Muscle layer of colon (tissue), 2 donors: ENCODE data around the gene FUBP1.

Experiments used
- H3K27ac ChIP-seq: one replicate; pipeline ENCODE4 v1.7.0; 2013; ENCODE audit warnings: low read depth, mild to moderate bottlenecking, low read length, moderate library complexity
- H3K27me3 ChIP-seq, 2 donors: one replicate each; pipeline ENCODE4 v1.7.0; 2013; ENCODE audit warnings: low read length in 2 of 2, mild to moderate bottlenecking in 2 of 2; ENCODE audit not compliant: insufficient read depth in 2 of 2, control insufficient read depth in 1 of 2
- H3K36me3 ChIP-seq: one replicate; pipeline ENCODE4 v1.7.0; 2013; ENCODE audit warnings: mild to moderate bottlenecking, low read length; ENCODE audit not compliant: insufficient read depth
- H3K4me1 ChIP-seq: one replicate; pipeline ENCODE4 v1.7.0; 2013; ENCODE audit warnings: mild to moderate bottlenecking, low read length; ENCODE audit not compliant: insufficient read depth
- H3K4me3 ChIP-seq, 2 donors: one replicate each; pipeline ENCODE4 v1.7.0; 2013; ENCODE audit warnings: low read length in 2 of 2, low read depth in 1 of 2, mild to moderate bottlenecking in 1 of 2, moderate library complexity in 1 of 2
- H3K9ac ChIP-seq: one replicate; pipeline ENCODE4 v1.7.0; 2013; ENCODE audit warnings: low read length
- H3K9me3 ChIP-seq: one replicate; pipeline ENCODE4 v1.7.0; 2013; ENCODE audit warnings: mild to moderate bottlenecking, low read length
- donor health status: abdominal sarcoma.
- donor health status: Adenocarcinoma of cecum.

The FUBP1 gene

GRCh38 chr1:77961392-77961791 is 17.5 kb downstream of the FUBP1 start:
- Histone ChIP-seq H3K4me3 (no peak overlapping the region), H3K9me3 (no peaks in the 10 kb centered on the region), H3K27me3 (no peaks in the 10 kb centered on the region), H3K4me1 (no peaks in the 10 kb centered on the region), H3K27ac (no peak overlapping the region), H3K36me3 (peaks cover 73% of the 10 kb centered on the region), H3K9ac (no peak overlapping the region)

- Histone ChIP-seq H3K9ac (no peak overlapping the region), H3K9me3 (no peaks in the 10 kb centered on the region), H3K4me1 (no peaks in the 10 kb centered on the region), H3K4me3 (no peak overlapping the region), H3K36me3 (peaks cover 71% of the 10 kb centered on the region), H3K27me3 (no peaks in the 10 kb centered on the region), H3K27ac (no peak overlapping the region)
These were observed 20.0 kb downstream of the FUBP1 start for GRCh38 chr1:77958850-77959249.

- Histone ChIP-seq H3K4me3 (no peak overlapping the region), H3K9ac (no peak overlapping the region), H3K27ac (no peak overlapping the region), H3K27me3 (no peaks in the 10 kb centered on the region), H3K4me1 (no peaks in the 10 kb centered on the region), H3K36me3 (peaks cover 70% of the 10 kb centered on the region), H3K9me3 (no peaks in the 10 kb centered on the region)
These were observed 20.5 kb downstream of the FUBP1 start for GRCh38 chr1:77958391-77958790.

GRCh38 chr1:77956464-77956863 is 22.4 kb downstream of the FUBP1 start:
- no peak overlapping the region for H3K27ac ChIP-seq
- no peaks in the 10 kb centered on the region for H3K9me3 ChIP-seq
- no peaks in the 10 kb centered on the region for H3K4me1 ChIP-seq
- H3K9ac ChIP-seq: no peak overlapping the region
- peaks cover 64% of the 10 kb centered on the region for H3K36me3 ChIP-seq
- H3K27me3 ChIP-seq: no peaks in the 10 kb centered on the region
- H3K4me3 ChIP-seq: no peak overlapping the region

- Histone ChIP-seq H3K4me3 (no peak overlapping the region), H3K36me3 (peaks cover 61% of the 10 kb centered on the region), H3K27ac (no peak overlapping the region), H3K27me3 (no peaks in the 10 kb centered on the region), H3K9me3 (no peaks in the 10 kb centered on the region), H3K4me1 (no peaks in the 10 kb centered on the region), H3K9ac (no peak overlapping the region)
These were observed 23.2 kb downstream of the FUBP1 start for GRCh38 chr1:77955709-77956108.

GRCh38 chr1:77954521-77954920 is 24.4 kb downstream of the FUBP1 start:
- no peak overlapping the region for H3K9ac ChIP-seq

GRCh38 chr1:77953907-77954306 is 25.0 kb downstream of the FUBP1 start:
- Histone ChIP-seq H3K27ac (no peak overlapping the region), H3K9ac (no peak overlapping the region), H3K9me3 (no peaks in the 10 kb centered on the region), H3K4me3 (no peak overlapping the region), H3K27me3 (no peaks in the 10 kb centered on the region), H3K36me3 (peaks cover 46% of the 10 kb centered on the region), H3K4me1 (peaks cover 4% of the 10 kb centered on the region)

More at GRCh38 chr1:77954521-77954920, 24.4 kb downstream of the FUBP1 start:
- Histone ChIP-seq H3K27ac (no peak overlapping the region), H3K9me3 (no peaks in the 10 kb centered on the region), H3K36me3 (peaks cover 49% of the 10 kb centered on the region), H3K27me3 (no peaks in the 10 kb centered on the region), H3K4me3 (no peak overlapping the region), H3K4me1 (no peaks in the 10 kb centered on the region)

GRCh38 chr1:77951328-77951727 is 27.5 kb downstream of the FUBP1 start:
- peaks cover 56% of the 10 kb centered on the region for H3K36me3 ChIP-seq

GRCh38 chr1:77950873-77951272 is 28.0 kb downstream of the FUBP1 start:
- H3K27me3 ChIP-seq: no peaks in the 10 kb centered on the region
- no peak overlapping the region for H3K4me3 ChIP-seq
- H3K4me1 ChIP-seq: peaks cover 8% of the 10 kb centered on the region
- no peak overlapping the region for H3K9ac ChIP-seq
- H3K9me3 ChIP-seq: no peaks in the 10 kb centered on the region
- H3K36me3 ChIP-seq: peaks cover 55% of the 10 kb centered on the region
- no peak overlapping the region for H3K27ac ChIP-seq

More at GRCh38 chr1:77951328-77951727, 27.5 kb downstream of the FUBP1 start:
- no peak overlapping the region for H3K9ac ChIP-seq
- H3K4me3 ChIP-seq: no peak overlapping the region
- H3K9me3 ChIP-seq: no peaks in the 10 kb centered on the region
- H3K4me1 ChIP-seq: peaks cover 8% of the 10 kb centered on the region
- no peaks in the 10 kb centered on the region for H3K27me3 ChIP-seq
- H3K27ac ChIP-seq: no peak overlapping the region

- no peak overlapping the region for H3K4me3 ChIP-seq
- peaks cover 8% of the 10 kb centered on the region for H3K4me1 ChIP-seq
- H3K9me3 ChIP-seq: no peaks in the 10 kb centered on the region
- no peaks in the 10 kb centered on the region for H3K27me3 ChIP-seq
- H3K9ac ChIP-seq: no peak overlapping the region
- H3K36me3 ChIP-seq: peaks cover 48% of the 10 kb centered on the region
- H3K27ac ChIP-seq: no peak overlapping the region
These were observed 29.9 kb downstream of the FUBP1 start for GRCh38 chr1:77948841-77949424.

- Histone ChIP-seq H3K9ac (no peak overlapping the region), H3K4me1 (peaks cover 8% of the 10 kb centered on the region), H3K36me3 (peaks cover 42% of the 10 kb centered on the region), H3K4me3 (no peak overlapping the region), H3K27ac (no peak overlapping the region), H3K9me3 (no peaks in the 10 kb centered on the region), H3K27me3 (no peaks in the 10 kb centered on the region)
These were observed 33.5 kb downstream of the FUBP1 start for GRCh38 chr1:77945345-77945744.

- no peaks in the 10 kb centered on the region for H3K4me1 ChIP-seq
- no peak overlapping the region for H3K9ac ChIP-seq
- no peaks in the 10 kb centered on the region for H3K27me3 ChIP-seq
- no peak overlapping the region for H3K27ac ChIP-seq
- no peak overlapping the region for H3K4me3 ChIP-seq
- no peaks in the 10 kb centered on the region for H3K9me3 ChIP-seq
- peaks cover 45% of the 10 kb centered on the region for H3K36me3 ChIP-seq
These were observed 36.3 kb downstream of the FUBP1 start for GRCh38 chr1:77942400-77943140.
